GDM1 (cell line): ENCODE results near the gene LRRC36.
"Not testable (repeated sequence)": the region's sequence is repeated elsewhere in the genome, so short reads cannot be mapped to it uniquely, and the experiment has no call there.

Experiments
- DNase-seq: peaks from one replicate; lab custom pipeline; 2025; lab: John Stamatoyannopoulos, UW

Gene LRRC36

DNA sequence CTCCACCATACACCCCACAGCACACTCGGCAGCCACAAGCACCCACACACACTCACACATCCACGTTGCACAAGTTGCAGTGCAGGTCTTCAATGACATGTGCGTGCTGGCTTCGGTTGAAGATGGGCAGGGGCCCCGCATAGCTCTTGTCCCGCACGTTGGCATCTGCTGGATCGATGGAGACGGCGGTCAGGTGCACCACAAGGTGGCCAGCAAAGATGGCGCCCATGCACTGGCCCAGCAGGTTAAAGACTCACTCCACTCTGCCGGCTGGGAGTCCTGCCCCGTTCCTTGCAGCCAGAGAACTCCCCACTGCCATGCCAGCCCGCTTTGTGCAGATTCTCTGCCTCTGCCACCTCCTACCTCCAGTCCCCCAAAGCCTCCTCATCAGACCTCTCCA, 74.3 kb downstream of the LRRC36 start:
- DNase-seq: no peak

DNA sequence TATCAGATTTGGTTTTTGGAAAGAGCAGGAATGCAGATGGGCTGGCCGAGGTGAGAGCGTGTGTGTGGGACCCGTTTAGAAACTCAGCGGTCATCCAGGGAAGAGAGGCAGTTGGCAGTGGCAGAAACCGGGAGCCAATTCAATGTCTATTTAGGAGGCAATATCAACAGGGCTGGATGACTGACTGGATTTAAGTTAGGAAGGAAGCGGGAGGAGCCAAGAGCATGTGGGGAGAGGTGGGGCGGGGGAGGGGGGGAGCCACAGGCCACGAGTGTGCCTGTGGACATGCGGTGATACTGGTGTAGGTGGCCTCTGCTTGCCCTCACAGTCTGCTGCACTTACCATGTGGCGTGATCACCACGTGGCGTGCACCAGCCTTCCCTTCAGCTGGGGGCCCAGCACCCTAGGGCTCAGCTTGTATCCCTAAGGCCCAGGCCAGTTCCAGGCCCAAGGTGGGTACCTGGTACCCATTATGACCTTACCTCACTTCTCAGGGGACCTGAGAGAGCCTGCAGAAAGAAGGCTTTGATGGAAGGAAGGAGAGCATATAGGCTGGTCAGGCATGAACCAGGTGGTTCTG, 77.5 kb downstream of the LRRC36 start:
- DNase-seq: peak; percentile 5

DNA sequence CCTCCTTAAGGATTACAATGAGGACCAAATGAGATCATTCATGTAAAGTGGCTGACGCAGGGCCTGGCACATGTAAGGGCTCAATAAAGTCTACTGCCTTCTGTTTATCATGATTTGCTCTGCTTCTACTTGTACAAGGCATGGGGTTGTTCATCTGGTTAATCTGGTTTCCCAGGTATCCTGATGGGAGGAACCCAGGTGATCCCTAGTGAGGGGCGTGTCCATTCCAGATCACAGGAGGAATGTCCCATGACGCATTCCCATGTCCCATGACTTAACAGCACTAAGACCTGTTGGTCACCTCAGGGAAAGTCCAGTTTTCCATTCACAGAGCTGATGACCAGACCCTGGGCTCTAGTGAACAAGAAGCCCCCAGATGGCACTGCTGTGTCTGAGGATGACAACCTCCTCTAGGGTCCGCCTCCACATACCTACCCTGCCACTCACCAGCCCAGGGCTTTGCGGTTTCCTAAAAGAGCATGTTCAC, 78.2 kb downstream of the LRRC36 start:
- no peak for DNase-seq

DNA sequence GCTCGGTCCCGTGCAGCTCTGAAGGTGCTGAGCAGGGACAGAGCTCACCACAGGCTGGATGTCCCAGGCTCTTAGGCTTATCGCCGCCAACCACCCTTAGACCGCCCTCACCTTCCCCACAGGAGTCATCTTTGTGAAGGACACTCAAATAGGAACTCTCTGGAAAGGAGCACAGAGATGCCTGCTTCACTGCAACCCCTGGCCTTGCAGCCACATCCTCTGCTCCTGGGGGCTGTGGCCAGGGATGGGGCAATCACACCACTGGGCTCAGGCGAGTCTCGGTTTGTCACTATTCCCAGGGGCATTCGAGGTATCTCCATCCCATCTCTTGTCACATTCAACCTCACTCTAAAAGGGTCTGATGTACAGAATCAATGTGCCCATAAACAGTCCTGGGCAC, 78.7 kb downstream of the LRRC36 start:
- no peak for DNase-seq

DNA sequence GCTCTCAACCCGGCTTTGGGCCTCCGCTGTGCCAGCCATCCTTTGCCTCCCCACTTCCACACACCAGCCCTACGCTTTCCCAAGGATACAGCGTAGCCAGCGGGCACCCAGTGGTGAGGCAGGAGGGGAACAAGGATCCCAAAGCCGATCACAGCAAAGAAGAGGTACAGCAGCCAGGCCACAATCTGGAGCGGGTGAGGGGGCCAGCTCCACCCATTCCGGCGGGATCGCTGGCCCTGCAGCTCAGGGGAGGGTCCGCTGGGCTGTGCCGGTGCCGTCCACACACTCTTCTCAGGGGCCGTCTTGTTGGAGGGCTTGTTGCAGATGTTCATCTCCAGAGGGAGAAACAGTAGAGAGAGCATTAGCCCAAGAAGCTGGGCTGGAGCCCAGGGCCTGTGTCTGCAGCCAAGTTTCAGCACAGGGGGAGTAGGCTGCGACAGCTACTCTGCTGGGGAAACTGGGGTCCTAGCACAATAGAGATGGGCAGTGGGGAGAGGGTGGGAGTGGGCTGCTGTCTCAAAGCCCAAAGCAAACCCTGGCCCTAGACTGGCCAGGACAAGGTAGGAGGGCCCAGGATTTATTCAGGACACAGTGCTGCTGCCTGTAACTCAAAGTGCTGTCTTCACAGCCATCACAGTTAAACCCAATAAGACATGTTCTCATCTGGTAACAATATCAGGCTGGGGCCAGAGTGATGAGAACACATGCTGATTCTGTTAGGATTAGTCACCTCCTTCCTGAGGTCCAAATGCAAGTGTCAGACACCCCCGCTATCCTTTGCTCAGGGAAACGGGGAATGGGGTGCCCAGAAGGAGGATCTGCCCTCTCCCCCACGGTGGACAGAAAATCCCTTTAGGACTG, 79.7 kb downstream of the LRRC36 start:
- no peak for DNase-seq

DNA sequence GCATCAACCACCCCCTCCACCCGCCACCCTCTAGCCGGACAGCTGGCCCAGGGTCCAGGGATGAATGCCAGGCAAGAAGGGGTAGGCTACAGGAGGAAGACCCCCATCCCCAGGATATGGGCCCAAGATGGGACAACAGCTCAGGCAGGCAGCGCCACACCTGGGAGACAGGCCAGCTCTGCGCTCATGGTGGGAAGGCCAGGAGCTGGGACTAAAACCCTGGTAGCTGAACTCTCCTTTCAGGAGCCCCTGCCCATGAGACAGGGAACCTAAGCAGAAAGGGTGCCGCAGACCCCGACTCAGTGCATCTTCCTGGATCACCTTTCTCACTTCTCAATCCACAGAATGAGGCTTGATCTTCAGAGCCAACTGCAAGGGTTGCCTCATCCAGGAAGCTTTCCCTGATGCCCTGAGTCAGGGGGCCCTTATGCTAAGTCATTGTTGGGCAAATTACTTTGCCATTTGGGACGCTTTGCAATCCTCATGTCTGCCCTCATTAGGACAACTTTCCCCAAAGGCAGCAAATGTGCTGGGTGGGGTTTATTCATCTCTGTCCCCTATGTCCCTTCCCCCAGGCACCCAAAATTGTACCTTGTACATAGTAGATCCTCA, 80.7 kb downstream of the LRRC36 start:
- DNase-seq: no peak

DNA sequence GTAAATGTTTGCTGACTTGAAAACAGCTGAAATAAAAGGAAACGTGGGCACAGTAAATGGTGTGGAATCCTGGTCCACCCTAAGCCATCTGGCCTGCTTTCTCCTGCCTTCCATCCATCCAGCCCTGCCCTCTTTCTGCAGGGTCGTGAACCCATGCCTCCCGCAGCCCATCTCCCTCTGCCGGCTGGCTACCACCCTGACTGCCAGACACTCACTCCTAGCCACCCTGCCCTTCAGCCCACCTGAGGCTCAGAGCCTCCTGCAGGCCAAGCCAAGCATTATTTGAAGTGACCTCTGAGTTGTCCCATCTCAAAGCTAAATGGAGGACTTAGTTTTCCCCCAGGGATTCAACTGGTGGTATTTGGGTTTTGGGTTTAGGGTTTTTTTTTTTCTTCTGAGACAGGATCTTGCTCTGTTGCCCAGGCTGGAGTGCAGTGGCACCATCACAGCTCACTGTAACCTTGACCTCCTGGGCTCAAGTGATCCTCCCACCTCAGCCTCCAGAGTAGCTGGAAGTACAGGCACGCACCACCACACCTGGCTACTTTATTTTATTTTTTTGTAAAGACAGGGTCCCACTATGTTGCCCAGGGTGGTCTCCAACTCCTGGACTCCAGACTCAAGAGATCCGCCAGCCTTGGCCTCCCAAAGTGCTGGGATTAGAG, 81.3 kb downstream of the LRRC36 start:
- DNase-seq: no peak

DNA sequence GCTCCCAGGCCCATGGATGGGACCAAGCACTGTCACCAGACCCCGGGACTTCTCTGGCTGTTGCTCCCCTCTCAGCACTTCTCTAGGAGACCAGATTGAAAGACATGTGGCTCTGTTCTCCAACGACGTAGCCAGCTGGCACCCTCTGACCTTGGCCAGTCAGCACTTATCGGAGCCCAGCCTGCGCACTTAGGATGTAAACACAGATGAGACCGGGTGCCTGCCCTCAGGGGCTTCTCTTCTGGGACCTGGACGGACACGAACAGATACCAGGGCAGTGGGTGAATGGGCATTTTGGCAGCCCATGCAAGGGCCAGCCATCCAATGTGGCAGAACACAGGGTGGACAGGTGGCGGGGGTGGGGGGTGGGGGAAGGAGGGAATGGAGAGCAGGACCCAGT, 83.0 kb downstream of the LRRC36 start:
- no peak for DNase-seq

DNA sequence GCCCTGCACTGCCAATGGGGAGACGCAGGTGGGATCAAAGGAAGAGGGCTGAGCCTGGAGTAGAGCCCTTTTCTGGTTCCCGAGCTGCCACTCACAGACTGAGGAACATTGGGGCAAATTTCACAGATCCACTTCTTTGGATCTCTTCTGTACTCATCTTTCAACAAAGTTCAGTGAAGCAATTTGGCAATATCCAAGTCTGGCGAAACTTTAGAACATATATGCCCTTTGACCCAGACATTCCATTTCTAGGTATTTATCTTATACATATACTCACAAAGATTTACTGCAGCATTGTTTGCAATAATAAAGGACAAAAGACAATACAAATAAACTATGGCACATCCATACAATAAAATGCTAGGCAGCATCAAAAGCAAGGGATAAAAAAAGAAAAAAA, 84.7 kb downstream of the LRRC36 start:
- no peak for DNase-seq

DNA sequence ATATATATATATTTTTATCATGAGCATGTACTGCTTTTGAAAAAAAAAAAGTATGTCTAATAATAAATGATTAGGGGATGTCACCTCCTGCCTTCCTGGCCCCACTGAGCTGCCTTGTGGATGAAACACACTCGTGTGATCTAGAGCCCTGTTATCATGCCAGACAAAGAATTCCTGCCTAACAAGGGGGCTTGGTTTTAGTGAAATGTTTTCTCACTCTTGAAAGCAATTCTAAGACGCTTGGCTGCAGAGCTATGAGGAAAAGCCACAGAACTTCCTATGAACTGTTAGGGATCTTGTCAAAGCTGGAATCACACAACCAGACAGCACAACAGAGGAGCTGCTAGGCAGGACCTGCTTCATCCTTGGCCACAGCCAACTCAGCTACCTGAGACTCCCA, 85.7 kb downstream of the LRRC36 start:
- no peak for DNase-seq

DNA sequence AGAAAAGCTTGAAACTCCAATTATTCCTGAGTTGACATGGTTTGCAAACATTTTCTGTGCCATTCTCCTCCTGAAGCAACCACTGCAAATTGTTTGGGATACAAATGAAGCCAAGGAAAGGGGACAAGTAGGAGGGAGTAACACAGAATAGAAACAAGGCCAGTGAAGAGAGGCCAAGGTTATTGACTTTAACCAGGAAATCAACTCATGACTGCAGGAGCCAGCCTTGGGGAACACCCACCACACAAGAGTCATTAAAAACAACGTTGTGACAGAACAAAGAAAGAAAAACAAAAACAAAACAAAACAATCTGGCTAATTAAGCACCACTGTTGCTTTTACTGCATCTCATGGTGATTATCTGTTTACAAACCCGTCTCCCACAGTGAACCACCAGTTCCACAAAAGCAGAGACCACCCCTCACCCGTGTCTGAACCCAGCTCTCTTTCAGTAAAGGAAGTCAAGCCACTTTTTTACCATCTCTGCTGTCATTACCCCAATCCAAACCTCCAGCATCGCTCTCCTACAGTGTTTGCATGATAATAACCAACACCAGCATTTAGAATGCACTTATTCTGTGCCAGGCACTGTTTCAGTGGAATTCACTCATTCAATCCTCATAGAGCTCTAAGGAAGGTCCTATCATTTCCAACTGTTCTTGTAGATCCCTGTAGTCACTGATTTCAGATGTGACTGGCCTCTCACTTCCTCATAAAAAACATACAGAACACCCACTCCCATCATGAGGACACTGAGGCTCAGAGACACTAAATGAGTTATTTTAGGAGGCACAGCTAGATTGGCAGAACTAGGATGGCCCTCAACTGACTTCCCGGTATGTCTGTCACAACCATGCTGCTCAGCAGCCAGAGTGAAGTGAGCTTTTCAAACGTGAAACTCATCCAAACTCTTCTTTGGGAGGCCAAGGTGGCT, 87.6 kb downstream of the LRRC36 start:
- DNase-seq: no peak

DNA sequence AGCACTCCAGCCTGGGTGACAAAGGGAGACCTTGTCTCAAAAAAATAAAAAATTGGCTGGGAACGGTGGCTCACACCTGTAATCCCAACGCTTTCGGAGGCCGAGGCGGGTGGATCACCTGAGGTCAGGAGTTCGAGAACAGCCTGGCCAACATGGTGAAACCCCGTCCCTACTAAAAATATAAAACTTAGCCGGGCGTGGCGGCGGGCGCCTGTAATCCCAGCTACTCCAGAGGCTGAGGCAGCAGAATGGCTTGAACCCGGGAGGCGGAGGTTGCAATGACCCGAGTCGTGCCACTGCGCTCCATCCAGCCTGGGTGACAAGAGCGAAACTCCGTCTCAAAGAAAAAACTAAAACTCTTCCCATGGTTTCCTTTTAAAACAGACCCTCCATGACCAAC, 88.8 kb downstream of the LRRC36 start:
- DNase-seq: not testable (repeated sequence)

DNA sequence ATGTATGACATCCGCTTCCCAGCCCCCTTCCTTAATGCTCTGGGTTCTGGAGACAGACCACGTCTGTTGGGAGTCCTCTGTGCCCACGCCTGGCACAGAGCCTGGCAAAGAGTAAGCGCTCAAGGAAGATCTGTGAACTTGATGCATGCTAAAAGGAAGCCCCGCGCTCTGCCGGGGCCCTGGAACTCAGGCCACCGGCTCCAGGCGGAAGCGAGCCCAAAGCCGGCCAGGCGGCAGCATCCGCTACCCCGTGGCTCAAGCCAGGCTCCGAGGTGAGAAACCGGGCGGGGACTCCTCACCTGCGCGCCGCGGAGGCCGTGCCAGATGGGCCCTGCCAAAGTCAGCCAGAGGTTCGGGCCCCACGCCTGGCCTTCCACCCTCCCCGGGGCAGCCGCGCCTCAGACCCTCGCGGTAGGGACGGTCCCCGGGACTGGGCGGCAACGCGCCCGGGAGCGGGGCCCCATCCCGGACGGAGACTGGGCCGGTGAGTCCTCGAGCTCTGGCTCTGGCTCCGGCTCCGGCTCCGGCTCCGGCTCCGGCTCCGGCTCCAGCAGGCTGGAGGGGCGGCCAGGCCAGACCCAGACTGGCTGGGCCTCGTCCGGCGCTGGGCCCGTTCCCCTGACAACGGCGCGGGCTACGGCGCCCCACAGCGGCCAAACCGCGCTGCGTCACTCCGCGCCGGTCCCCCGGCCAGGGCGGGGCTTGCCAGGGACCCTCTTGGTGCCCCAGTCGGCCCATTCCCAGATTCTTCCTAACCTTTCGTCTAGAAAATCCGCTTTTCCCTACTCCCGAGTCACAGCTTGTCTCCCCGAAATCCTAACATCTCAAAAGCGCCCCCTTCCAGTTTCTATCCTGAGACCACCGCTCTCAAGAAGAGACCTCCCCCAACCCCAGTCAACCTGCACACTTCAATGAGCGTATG, 89.5 kb downstream of the LRRC36 start, which contains the start of gene ZDHHC1:
ZDHHC1 (minus strand) TSS at position 606 of the 922 bp plus-strand sequence. CDS start 8,702 bp downstream, outside the sequence.
- peak; percentile 23 for DNase-seq

DNA sequence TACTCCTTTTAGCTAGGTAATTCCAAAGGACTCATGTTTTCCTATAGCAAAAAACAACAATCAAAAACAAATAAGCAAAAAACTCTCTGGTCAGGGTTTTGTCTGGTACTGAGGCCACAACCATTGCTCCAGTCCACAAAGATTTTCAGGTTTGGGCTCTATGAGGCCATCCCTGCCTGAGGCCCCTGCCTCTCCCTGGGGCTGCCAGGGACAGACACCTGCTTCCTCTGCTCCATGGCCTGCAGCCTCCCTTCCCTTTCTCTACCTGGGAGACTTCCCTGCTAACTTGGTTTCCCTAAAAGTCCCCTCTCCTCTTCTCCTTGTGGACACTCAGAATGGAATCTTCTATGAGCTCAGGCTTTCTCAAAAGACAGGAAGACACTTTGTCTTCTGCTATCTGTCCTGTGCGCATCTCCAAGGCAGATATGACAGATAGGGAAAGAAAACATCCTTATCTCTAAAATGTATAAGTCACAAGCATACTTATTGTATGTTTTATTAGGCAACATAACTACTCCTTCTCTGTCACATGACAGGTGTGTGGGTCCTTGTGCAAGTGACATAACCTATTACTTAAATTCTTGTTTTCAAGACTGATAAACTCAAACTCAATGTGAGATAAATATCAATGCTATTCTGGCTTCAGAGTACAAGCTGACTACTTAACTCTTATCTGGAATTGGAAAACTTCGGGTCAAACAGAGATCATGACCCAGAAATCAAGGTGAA, 90.9 kb downstream of the LRRC36 start:
- no peak for DNase-seq

DNA sequence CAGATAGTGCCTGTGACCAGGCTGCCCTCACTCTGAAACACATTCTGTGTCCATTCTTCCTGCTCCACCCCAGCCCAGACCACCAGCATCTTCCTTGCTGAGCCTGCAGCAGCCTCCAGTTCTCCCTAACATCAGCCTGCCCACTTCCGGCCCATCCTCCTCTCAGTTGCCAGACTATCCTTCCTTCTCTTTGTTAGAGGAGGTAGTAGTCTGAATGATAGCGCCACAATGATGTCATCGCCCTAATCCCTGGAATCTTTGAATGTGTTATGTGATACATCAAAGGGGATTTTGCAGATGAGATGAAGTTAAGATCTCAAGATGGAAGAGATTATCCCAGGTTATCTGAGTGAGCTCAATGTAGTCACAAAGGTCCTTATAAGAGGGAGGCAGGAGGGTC, 92.9 kb downstream of the LRRC36 start:
- DNase-seq: no peak

DNA sequence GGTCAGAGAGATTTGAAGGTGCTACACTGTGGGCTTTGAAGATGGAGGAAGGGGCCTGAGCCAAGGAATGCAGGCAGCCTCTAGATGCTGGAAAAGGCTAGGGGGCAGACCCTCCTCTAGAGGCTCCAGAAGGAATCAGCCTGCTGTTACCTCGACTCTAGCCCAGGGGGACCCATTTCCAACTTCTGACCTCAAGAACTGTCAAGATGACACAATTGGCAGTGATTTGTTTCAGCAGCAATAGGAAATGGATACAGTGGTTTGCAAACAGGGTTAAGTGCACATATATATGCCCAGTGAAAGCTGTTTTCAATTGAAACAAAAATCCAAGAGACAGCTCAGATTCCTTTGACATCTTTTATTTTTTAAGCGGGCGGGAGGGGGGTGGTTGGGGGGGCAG, 93.3 kb downstream of the LRRC36 start:
- no peak for DNase-seq

DNA sequence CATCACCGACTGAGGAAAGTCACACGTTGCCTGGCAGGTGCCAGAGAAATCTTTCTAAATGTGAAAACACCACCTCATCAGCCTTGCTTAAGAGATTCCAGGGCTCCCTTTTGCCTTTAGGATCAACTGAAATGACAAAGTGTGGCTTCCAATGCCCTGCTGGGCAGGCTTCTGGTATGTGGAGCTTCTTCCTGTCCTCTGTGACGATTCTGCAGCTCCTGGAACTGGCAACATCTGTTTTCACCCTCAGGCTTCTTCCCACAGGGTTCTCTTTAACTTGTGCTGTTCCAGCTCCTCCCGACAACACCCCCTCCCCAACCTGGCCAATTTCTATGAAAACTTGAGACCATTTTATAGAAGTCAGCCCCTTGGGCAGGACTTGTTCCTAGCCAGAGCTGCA, 94.4 kb downstream of the LRRC36 start:
- no peak for DNase-seq

DNA sequence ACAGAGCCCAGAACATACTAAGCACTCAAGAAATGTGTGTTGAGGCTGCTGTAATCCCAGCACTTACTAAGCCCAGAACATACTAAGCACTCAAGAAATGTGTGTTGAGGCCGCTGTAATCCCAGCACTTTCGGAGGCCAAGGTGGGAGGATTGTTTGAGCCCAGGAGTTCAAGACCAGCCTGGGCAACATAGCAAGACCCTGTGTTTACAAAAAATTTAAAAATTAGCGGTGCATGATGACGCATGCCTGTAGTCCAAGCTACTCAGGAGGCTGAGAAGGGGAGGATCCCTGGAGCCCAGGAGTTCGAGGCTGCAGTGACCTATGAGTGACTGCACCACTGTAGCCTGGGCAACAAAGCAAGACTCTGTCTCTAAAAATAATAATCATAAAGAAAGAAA, 96.4 kb downstream of the LRRC36 start:
- no peak for DNase-seq

DNA sequence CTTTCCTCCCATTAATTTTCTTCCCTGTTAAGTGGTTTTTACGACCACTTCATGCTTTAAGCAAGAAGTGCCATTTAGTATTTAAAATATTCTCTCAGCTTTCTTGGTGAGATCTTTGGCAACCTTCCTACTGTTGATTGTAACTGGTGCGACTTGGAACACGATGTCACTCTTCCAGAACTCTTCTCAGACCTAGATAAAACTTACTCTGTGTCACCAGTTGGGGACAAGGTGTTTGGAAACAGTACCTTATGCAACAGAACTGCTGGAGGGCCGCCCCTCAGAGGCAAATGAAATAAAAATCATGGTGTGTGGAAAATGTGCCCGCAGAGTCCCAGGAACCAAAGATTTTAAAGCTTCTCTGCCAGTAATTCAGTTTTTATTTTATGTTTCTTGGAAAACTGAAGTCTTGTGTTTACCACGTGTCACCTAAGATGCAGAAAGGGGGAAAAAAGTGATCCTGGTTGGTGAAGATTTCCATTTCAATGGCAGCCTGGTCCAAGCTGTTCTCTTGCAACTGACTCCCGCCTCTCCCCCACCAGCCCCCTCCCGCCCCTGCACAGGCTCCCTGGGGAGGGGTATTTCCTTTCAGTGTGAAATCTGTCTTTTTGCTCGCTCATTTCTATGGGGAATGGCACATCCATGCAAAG, 97.1 kb downstream of the LRRC36 start:
- no peak for DNase-seq
